Upper lobe of right lung (tissue), 1 donor: ENCODE measurements around the gene ZBTB44. TPM values are rescaled to one million over a fixed set of nuclear protein-coding genes. Genes with fewer than 3 reads are reported as not detected.

ENCODE experiments used
- ATAC-seq: fragments of 200-7000 bp; cut with Tn5 transposase; one replicate; pipeline ENCODE4 v1.9.1; 2020; ENCODE audit warnings: mild to moderate bottlenecking, moderate library complexity
- DNase-seq: peaks from one replicate; pipeline ENCODE4 v3.0.0-alpha.2; 2020
- H3K27ac ChIP-seq: fragments of 200-600 bp; one replicate; pipeline ENCODE4 v1.8.0; 2022
- H3K27me3 ChIP-seq: fragments of 200-600 bp; one replicate; pipeline ENCODE4 v1.8.0; 2022; ENCODE audit warnings: mild to moderate bottlenecking
- H3K36me3 ChIP-seq: fragments of 200-600 bp; one replicate; pipeline ENCODE4 v1.8.0; 2022
- H3K4me1 ChIP-seq: fragments of 200-600 bp; one replicate; pipeline ENCODE4 v1.8.0; 2022
- H3K4me3 ChIP-seq: fragments of 200-600 bp; one replicate; pipeline ENCODE4 v1.8.0; 2022; ENCODE audit warnings: mild to moderate bottlenecking
- H3K9me3 ChIP-seq: fragments of 200-600 bp; one replicate; pipeline ENCODE4 v1.8.0; 2022
- intact Hi-C: fragments of 100-400 bp; cut with DNase I; formaldehyde crosslinking; loops from one replicate; pipeline ENCODE4 v1.11.0; 2022
- total RNA-seq: library from RNA; stranded (reverse); fragmentation: NEBNext Ultra II Directional; extraction: Animal tissue kit (Norgen Biotek cat#: 25700); gene quantifications from one replicate; pipeline ENCODE4 v1.2.1, GENCODE V29; 2021
- TF ChIP-seq, protein P1 (sequence below): fragments of 200-600 bp; IDR thresholded peaks from one replicate; pipeline ENCODE4 v1.8.0; 2022; ENCODE audit warnings: antibody characterized with exemption
- donor health status: DM: no; HTN: yes; CAD: no; lungs with severe emphysema.

Gene ZBTB44
- total RNA-seq, 1 donor from 2014 or later: 52.9 TPM

DNA sequence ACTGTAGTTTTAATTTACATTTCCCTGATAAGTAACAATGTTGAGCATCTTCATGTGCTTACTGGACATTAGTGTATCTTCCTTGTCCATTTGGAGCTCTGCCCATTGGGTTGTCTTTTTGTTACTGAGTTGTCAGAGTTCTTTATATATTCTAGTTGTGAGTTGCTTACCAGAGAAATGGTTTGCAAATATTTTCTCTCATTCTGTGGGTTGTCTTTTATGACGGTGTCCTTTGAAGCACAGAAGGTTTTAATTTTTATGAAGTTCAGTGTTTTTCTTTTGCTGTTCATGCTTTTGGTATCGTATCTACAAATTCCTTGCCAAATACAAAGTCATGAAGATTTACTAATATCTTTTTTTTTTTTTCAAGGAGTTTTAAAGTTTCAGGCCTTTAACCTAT lies 42.4 kb downstream of the ZBTB44 start:
- intact Hi-C loops: no loop called here
- Histone ChIP-seq H3K27ac (no peak overlapping the region), H3K9me3 (no peaks in the 10 kb centered on the region), H3K27me3 (no peaks in the 10 kb centered on the region), H3K36me3 (no peaks in the 10 kb centered on the region), H3K4me3 (no peak overlapping the region), H3K4me1 (no peaks in the 10 kb centered on the region)
- TF ChIP-seq, protein P1, sequence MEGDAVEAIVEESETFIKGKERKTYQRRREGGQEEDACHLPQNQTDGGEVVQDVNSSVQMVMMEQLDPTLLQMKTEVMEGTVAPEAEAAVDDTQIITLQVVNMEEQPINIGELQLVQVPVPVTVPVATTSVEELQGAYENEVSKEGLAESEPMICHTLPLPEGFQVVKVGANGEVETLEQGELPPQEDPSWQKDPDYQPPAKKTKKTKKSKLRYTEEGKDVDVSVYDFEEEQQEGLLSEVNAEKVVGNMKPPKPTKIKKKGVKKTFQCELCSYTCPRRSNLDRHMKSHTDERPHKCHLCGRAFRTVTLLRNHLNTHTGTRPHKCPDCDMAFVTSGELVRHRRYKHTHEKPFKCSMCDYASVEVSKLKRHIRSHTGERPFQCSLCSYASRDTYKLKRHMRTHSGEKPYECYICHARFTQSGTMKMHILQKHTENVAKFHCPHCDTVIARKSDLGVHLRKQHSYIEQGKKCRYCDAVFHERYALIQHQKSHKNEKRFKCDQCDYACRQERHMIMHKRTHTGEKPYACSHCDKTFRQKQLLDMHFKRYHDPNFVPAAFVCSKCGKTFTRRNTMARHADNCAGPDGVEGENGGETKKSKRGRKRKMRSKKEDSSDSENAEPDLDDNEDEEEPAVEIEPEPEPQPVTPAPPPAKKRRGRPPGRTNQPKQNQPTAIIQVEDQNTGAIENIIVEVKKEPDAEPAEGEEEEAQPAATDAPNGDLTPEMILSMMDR: no peak
- no peak for ATAC-seq
- no peak for DNase-seq

DNA sequence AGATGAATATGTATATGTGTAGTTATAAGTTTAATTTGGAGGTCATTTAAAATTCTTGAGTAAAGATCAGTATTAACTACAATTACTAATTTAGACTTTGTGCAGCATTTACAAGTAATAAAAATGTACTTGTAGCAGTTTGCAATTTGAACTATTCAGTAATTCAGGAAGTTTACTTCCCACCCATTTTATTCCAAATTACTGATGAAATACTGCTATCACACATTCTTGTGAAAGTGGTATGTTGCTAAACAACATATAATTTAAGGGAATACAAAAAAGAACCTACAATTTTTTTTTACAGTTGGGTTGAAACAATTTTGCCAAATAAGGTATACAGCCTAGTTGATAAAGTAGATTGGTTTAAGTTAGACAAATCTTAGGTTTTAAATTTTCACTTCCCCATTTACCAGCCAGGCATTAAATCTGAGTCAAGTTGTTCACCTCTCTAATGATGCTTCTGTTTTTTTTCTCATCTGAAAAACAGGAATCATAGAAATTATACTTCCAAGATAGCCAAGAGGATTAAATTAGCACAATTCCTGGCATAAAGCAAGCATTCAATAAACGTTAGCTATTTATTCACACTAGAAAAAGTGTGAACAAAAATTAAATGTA lies 45.3 kb downstream of the ZBTB44 start:
- no peak for DNase-seq

DNA sequence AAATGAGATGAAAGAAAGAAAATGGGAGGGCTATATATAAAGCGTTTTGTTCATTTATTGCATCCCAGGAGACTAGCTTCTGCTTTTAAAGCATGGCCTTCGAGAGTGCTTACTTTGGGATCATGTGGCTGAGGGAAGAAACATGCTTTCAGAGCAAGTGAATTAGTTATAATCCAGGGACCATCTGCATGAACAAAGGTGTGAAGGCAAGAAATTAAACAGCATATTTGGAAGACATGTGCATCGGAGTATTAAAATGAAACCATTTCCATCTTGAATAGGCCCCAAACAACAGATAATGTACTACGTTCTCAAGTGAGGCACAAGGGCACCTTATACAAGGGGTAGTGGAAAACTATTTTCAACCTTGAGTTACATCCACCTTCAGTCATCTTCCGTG lies 51.4 kb downstream of the ZBTB44 start:
- H3K9me3 ChIP-seq: no peaks in the 10 kb centered on the region
- no peaks in the 10 kb centered on the region for H3K4me1 ChIP-seq
- H3K36me3 ChIP-seq: peaks cover 17% of the 10 kb centered on the region
- H3K27me3 ChIP-seq: no peaks in the 10 kb centered on the region
- ATAC-seq (no peak), DNase-seq (no peak)
- H3K27ac ChIP-seq: no peak overlapping the region
- intact Hi-C loops: no loop called here
- H3K4me3 ChIP-seq: no peak overlapping the region
- TF ChIP-seq, protein P1: no peak

More for the DNA sequence above, 45.3 kb downstream of the ZBTB44 start:
- intact Hi-C loops: no loop called here
- ATAC-seq: no peak
- H3K36me3 ChIP-seq: no peaks in the 10 kb centered on the region
- no peak overlapping the region for H3K4me3 ChIP-seq
- TF ChIP-seq, protein P1: no peak
- no peak overlapping the region for H3K27ac ChIP-seq
- no peaks in the 10 kb centered on the region for H3K4me1 ChIP-seq
- H3K27me3 ChIP-seq: no peaks in the 10 kb centered on the region
- no peaks in the 10 kb centered on the region for H3K9me3 ChIP-seq

DNA sequence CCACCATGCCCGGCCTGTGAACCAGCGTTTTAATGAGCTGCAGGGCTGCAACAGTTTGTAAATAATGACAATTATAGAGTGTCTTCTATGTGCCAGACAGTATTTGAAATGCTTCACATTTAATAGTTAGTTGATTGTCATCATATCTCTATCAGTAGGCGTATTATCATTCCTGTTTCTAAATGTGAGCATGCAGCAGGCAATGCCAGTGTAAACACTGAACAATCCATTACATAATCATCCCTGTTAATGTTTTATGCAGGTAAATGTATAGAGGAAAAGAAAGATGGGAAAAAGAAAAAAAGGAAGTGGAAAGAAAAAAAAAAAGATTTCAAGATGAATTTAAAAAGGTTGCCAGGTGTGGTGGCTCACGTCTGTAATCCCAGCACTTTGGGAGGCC lies 52.3 kb downstream of the ZBTB44 start:
- DNase-seq (no peak), ATAC-seq (no peak)
- H3K4me3 ChIP-seq: no peak overlapping the region
- no peaks in the 10 kb centered on the region for H3K4me1 ChIP-seq
- no peaks in the 10 kb centered on the region for H3K27me3 ChIP-seq
- H3K36me3 ChIP-seq: peaks cover 17% of the 10 kb centered on the region
- no peaks in the 10 kb centered on the region for H3K9me3 ChIP-seq
- H3K27ac ChIP-seq: no peak overlapping the region
- TF ChIP-seq, protein P1: no peak
- intact Hi-C loops: no loop called here

DNA sequence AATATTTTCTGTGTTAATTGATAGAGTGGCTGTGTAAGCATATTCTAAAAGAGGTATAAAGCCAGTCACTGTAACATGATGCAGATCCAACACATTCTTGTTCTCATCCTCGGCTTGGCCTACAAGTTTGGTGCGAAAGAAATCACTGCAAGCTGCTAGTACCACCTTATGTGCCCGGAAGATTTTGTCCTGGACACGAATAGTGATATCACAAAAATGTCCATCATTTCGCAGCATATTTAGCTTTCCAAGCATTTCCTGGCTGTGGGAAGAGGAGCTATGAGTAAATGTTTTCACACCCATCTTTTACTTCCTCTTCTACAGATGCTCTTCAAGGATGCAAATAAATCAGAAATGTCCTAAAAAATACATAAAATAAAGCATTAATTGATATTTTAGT lies 53.1 kb downstream of the ZBTB44 start:
- Histone ChIP-seq H3K27ac (no peak overlapping the region), H3K4me1 (no peaks in the 10 kb centered on the region), H3K36me3 (peaks cover 17% of the 10 kb centered on the region), H3K27me3 (no peaks in the 10 kb centered on the region), H3K4me3 (no peak overlapping the region), H3K9me3 (no peaks in the 10 kb centered on the region)
- no peak for DNase-seq
- TF ChIP-seq, protein P1: no peak
- intact Hi-C loops: no loop called here
- no peak for ATAC-seq

DNA sequence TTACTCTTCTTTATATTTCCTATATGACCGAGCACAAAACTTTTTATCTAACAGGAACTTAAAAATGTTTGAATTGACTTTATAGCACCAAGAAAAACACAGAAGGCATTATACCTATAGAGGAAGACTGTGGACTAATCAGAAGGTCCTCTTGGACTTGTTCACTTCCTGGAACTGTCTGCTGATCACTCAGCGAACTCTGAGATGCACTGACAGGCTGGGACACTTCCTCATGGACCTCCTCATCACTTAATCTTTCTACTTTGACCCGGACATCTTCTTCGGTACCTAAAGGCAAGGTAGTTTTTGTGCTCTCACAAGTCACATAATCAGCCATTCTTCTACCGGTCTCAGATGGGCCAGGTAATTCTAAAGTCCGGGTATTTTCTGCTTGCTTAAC lies 54.0 kb downstream of the ZBTB44 start:
- Histone ChIP-seq H3K4me1 (no peaks in the 10 kb centered on the region), H3K27ac (no peak overlapping the region), H3K27me3 (no peaks in the 10 kb centered on the region), H3K4me3 (no peak overlapping the region), H3K36me3 (peaks cover 17% of the 10 kb centered on the region), H3K9me3 (no peaks in the 10 kb centered on the region)
- DNase-seq: no peak
- intact Hi-C loops: no loop called here
- TF ChIP-seq, protein P1: no peak
- no peak for ATAC-seq
